Hepatocyte (in vitro differentiated cells): ENCODE data around the gene LENEP. TPM values are rescaled to one million over a fixed set of nuclear protein-coding genes. Genes with fewer than 3 reads are reported as not detected.

Experiments
- DNase-seq: peaks from one replicate; pipeline ENCODE4 v3.0.0-alpha.2; 2016; ENCODE audit warnings: low spot score
- H2AFZ ChIP-seq: fragments of 200-600 bp; sonication (generic); 2 replicates; pipeline ENCODE4 v1.6.0; 2016; ENCODE audit warnings: antibody characterized with exemption, mild to moderate bottlenecking
- H3K27ac ChIP-seq: fragments of 200-600 bp; sonication (generic); 2 replicates; pipeline ENCODE4 v1.5.1; 2016; ENCODE audit warnings: mild to moderate bottlenecking
- H3K27me3 ChIP-seq: fragments of 200-600 bp; sonication (generic); 2 replicates; pipeline ENCODE4 v1.6.1; 2016
- H3K36me3 ChIP-seq: fragments of 200-600 bp; sonication (generic); replicated peaks from 2 replicates; pipeline ENCODE4 v1.5.1; 2016; ENCODE audit warnings: low read depth; ENCODE audit not compliant: insufficient read depth
- H3K4me1 ChIP-seq: fragments of 200-600 bp; sonication (generic); 2 replicates; pipeline ENCODE4 v1.5.1; 2016; ENCODE audit warnings: mild to moderate bottlenecking, moderate library complexity; ENCODE audit not compliant: insufficient read depth
- H3K4me2 ChIP-seq: fragments of 200-600 bp; sonication (generic); 2 replicates; pipeline ENCODE4 v1.6.0; 2016
- H3K4me3 ChIP-seq: fragments of 200-600 bp; sonication (generic); 2 replicates; pipeline ENCODE4 v1.5.1; 2016; ENCODE audit warnings: mild to moderate bottlenecking
- H3K79me2 ChIP-seq: fragments of 200-600 bp; sonication (generic); 2 replicates; pipeline ENCODE4 v1.6.0; 2017; ENCODE audit warnings: mild to moderate bottlenecking
- H3K9me2 ChIP-seq: fragments of 200-600 bp; sonication (generic); replicated peaks from 2 replicates; pipeline ENCODE4 v1.6.0; 2017; ENCODE audit warnings: mild to moderate bottlenecking; ENCODE audit not compliant: insufficient read depth
- H3K9me3 ChIP-seq: fragments of 200-600 bp; sonication (generic); 2 replicates; pipeline ENCODE4 v1.5.1; 2016; ENCODE audit warnings: low read depth, mild to moderate bottlenecking
- H4K20me1 ChIP-seq: fragments of 200-600 bp; sonication (generic); 2 replicates; pipeline ENCODE4 v1.6.0; 2016; ENCODE audit warnings: mild to moderate bottlenecking; ENCODE audit not compliant: insufficient read depth, poor library complexity, severe bottlenecking
- CTCF ChIP-seq: fragments of 200-600 bp; sonication (generic); IDR thresholded peaks from 2 replicates; pipeline ENCODE4 v1.5.1; 2016; ENCODE audit warnings: antibody characterized with exemption, mild to moderate bottlenecking; ENCODE audit not compliant: poor library complexity
- EZH2 ChIP-seq: fragments of 200-600 bp; sonication (generic); IDR thresholded peaks from 2 replicates; pipeline ENCODE4 v1.6.1; 2016; ENCODE audit warnings: antibody characterized with exemption, mild to moderate bottlenecking, borderline replicate concordance
- EZH2phosphoT487 ChIP-seq: fragments of 200-600 bp; sonication (generic); IDR thresholded peaks from one replicate; pipeline ENCODE4 v1.6.1; 2018; ENCODE audit warnings: antibody characterized with exemption, mild to moderate bottlenecking, low read depth, moderate library complexity; ENCODE audit not compliant: unreplicated experiment, severe bottlenecking
- WGBS: methylation state at CpG from one replicate; pipeline ENCODE4 v1.1.6; 2016; ENCODE audit warnings: low lambda C conversion rate; ENCODE audit errors: missing lambda C conversion rate; 5-methylcytosine and 5-hydroxymethylcytosine counted together
- polyA plus RNA-seq: library from polyadenylated mRNA; unstranded; fragments of >200 nt; fragmentation: Nextera tagmentation; extraction: Ambion mirVana; gene quantifications from 2 replicates; pipeline ENCODE4 v1.2.1, GENCODE V29; 2016
- total RNA-seq: library from RNA; depleted of rRNA; stranded (reverse); fragments of >200 nt; gene quantifications from 2 replicates; pipeline ENCODE4 v1.2.3, GENCODE V29; 2014

LENEP gene
- total and polyA plus RNA-seq, 2 experiments from 2014 or later, result not detected

- no peak for TF ChIP-seq EZH2phosphoT487
- no peak for TF ChIP-seq CTCF
- TF ChIP-seq EZH2, result no peak
These were observed 37.5 kb downstream of the LENEP start for GRCh38 chr1:155030899-155031298.

GRCh38 chr1:155032886-155033285 is 39.5 kb downstream of the LENEP start:
- Histone ChIP-seq H3K79me2 (no peaks in the 10 kb centered on the region), H3K27me3 (no peaks in the 10 kb centered on the region), H2AFZ (no peak overlapping the region), H3K36me3 (no peaks in the 10 kb centered on the region), H3K4me3 (no peak overlapping the region), H3K9me2 (no peaks in the 10 kb centered on the region), H3K4me2 (no peak overlapping the region), H4K20me1 (no peaks in the 10 kb centered on the region), H3K9me3 (no peaks in the 10 kb centered on the region), H3K4me1 (no peaks in the 10 kb centered on the region), H3K27ac (no peak overlapping the region)
- DNase-seq, result no peak
- TF ChIP-seq CTCF (no peak), EZH2 (no peak), EZH2phosphoT487 (no peak)
- WGBS, result 90% methylated on average over 10 of the region's 12 CpGs

More at GRCh38 chr1:155030899-155031298, 37.5 kb downstream of the LENEP start:
- 82% methylated on average over 9 of the region's 11 CpGs for WGBS
- no peak overlapping the region for H3K4me2 ChIP-seq
- H3K9me2 ChIP-seq, result no peaks in the 10 kb centered on the region
- H3K9me3 ChIP-seq, result no peaks in the 10 kb centered on the region
- H3K4me3 ChIP-seq, result no peak overlapping the region
- DNase-seq, result no peak
- no peaks in the 10 kb centered on the region for H3K79me2 ChIP-seq
- no peaks in the 10 kb centered on the region for H3K4me1 ChIP-seq
- no peaks in the 10 kb centered on the region for H3K36me3 ChIP-seq
- H3K27me3 ChIP-seq, result no peaks in the 10 kb centered on the region
- no peak overlapping the region for H2AFZ ChIP-seq
- H3K27ac ChIP-seq, result no peak overlapping the region
- H4K20me1 ChIP-seq, result no peaks in the 10 kb centered on the region

- DNase-seq, result no peak
- Histone ChIP-seq H3K27ac (no peak within 1 kb of the TSS), H3K4me2 (no peak within 1 kb of the TSS)
These were observed 40.1 kb downstream of the LENEP start, which contains the start of the genes DCST1 and DCST2 for GRCh38 chr1:155033524-155033923. DCST1 (plus strand) TSS chr1:155033824; CDS start chr1:155034037, 213 bp downstream. DCST2 (minus strand) TSS chr1:155033781; CDS start chr1:155033701, 80 bp downstream.

More at GRCh38 chr1:155033524-155033923, 40.1 kb downstream of the LENEP start, which contains the start of the genes DCST1 and DCST2:
- H3K4me1 ChIP-seq, result no peaks in the 10 kb centered on the region
- no peak within 1 kb of the TSS for H2AFZ ChIP-seq
- H3K9me2 ChIP-seq, result no peaks in the 10 kb centered on the region
- H3K27me3 ChIP-seq, result no peaks in the 10 kb centered on the region
- TF ChIP-seq EZH2phosphoT487 (no peak), EZH2 (no peak), CTCF (no peak)
- no peak within 1 kb of the TSS for H3K4me3 ChIP-seq
- no peaks in the 10 kb centered on the region for H3K36me3 ChIP-seq
- H4K20me1 ChIP-seq, result no peaks in the 10 kb centered on the region
- H3K9me3 ChIP-seq, result no peaks in the 10 kb centered on the region
- WGBS, result 96% methylated on average over 9 of the region's 9 CpGs
- no peaks in the 10 kb centered on the region for H3K79me2 ChIP-seq
